ENCODE results near the gene LAP3.
A peak's percentile ranks its signal among the peaks of the same experiment; 100 is the strongest.

Gene LAP3

GRCh38 chr4:17614416-17615299 is 37.7 kb downstream of the LAP3 start, which contains the start of gene MED28:
Gene MED28, plus strand, starts transcription at chr4:17614641. Its CDS starts 14 bp downstream, at chr4:17614655.
- peak within 1 kb of the TSS; percentile 91 for H2AFZ ChIP-seq (ENCODE audit: low read depth, low read length, severe bottlenecking)
- peak within 1 kb of the TSS; percentile 82 for H3K4me2 ChIP-seq (ENCODE audit: low read depth, low read length, poor library complexity, severe bottlenecking)
- H3K79me2 ChIP-seq (ENCODE audit: insufficient read depth, low read length): peaks cover 58% of the 10 kb centered on the region
- no peaks in the 10 kb centered on the region for H3K27me3 ChIP-seq (ENCODE audit: low read length)
- H3K4me3 ChIP-seq (ENCODE audit: insufficient read depth, low read length, poor library complexity, severe bottlenecking): peak within 1 kb of the TSS; percentile 91
- no peaks in the 10 kb centered on the region for H3K9me3 ChIP-seq (ENCODE audit: insufficient read depth, low read length)
- no peak for TF ChIP-seq EZH2phosphoT487 (conservative IDR thresholded peaks at IDR 0.05; ENCODE audit: low read length)
- TF ChIP-seq CTCF (IDR thresholded peaks at IDR 0.05; ENCODE audit: insufficient read depth, low read length, poor library complexity, severe bottlenecking): no peak
- H3K9me2 ChIP-seq (replicated peaks; ENCODE audit: insufficient read depth, low read length): no peaks in the 10 kb centered on the region
- H3F3A ChIP-seq (ENCODE audit: insufficient read depth): peaks cover 7% of the 10 kb centered on the region; the same call in 1 of the 2 replicates
- peak within 1 kb of the TSS; percentile 91 for H3K9ac ChIP-seq (ENCODE audit: low read length)
- peak within 1 kb of the TSS; percentile 66 for H3K27ac ChIP-seq (ENCODE audit: low read depth, low read length)
- peaks cover 5% of the 10 kb centered on the region; the same call in 1 of the 2 replicates for H4K20me1 ChIP-seq (ENCODE audit: low read depth, low read length)
- no peaks in the 10 kb centered on the region for H3K36me3 ChIP-seq (ENCODE audit: low read length)

GRCh38 chr4:17616283-17616682 is 39.3 kb downstream of the LAP3 start:
- Histone ChIP-seq H2AFZ (ENCODE audit: low read depth, low read length, severe bottlenecking) (no peak overlapping the region), H3K9me2 (replicated peaks; ENCODE audit: insufficient read depth, low read length) (no peaks in the 10 kb centered on the region), H3K27me3 (ENCODE audit: low read length) (no peaks in the 10 kb centered on the region), H3K9me3 (ENCODE audit: insufficient read depth, low read length) (no peaks in the 10 kb centered on the region), H3K79me2 (ENCODE audit: insufficient read depth, low read length) (peaks cover 63% of the 10 kb centered on the region), H3K36me3 (ENCODE audit: low read length) (peaks cover 2% of the 10 kb centered on the region; the same call in 1 of the 2 replicates), H3K9ac (ENCODE audit: low read length) (no peak overlapping the region; the same call in 1 of the 2 replicates), H3K4me2 (ENCODE audit: low read depth, low read length, poor library complexity, severe bottlenecking) (peak overlapping the region; percentile 82), H3F3A (ENCODE audit: insufficient read depth) (peaks cover under 1% of the 10 kb centered on the region; the same call in 1 of the 2 replicates), H4K20me1 (ENCODE audit: low read depth, low read length) (peaks cover 5% of the 10 kb centered on the region; the same call in 1 of the 2 replicates), H3K27ac (ENCODE audit: low read depth, low read length) (no peak overlapping the region), H3K4me3 (ENCODE audit: insufficient read depth, low read length, poor library complexity, severe bottlenecking) (no peak overlapping the region)
- TF ChIP-seq CTCF (IDR thresholded peaks at IDR 0.05; ENCODE audit: insufficient read depth, low read length, poor library complexity, severe bottlenecking) (no peak), EZH2phosphoT487 (conservative IDR thresholded peaks at IDR 0.05; ENCODE audit: low read length) (no peak)

- TF ChIP-seq CTCF (IDR thresholded peaks at IDR 0.05; ENCODE audit: insufficient read depth, low read length, poor library complexity, severe bottlenecking): no peak
- TF ChIP-seq EZH2phosphoT487 (conservative IDR thresholded peaks at IDR 0.05; ENCODE audit: low read length): no peak
- H3K27ac ChIP-seq (ENCODE audit: low read depth, low read length): no peak overlapping the region
- no peak overlapping the region for H3K4me3 ChIP-seq (ENCODE audit: insufficient read depth, low read length, poor library complexity, severe bottlenecking)
- no peak overlapping the region for H3K4me2 ChIP-seq (ENCODE audit: low read depth, low read length, poor library complexity, severe bottlenecking)
- peaks cover 13% of the 10 kb centered on the region for H3K36me3 ChIP-seq (ENCODE audit: low read length)
- no peaks in the 10 kb centered on the region for H3K27me3 ChIP-seq (ENCODE audit: low read length)
- H3F3A ChIP-seq (ENCODE audit: insufficient read depth): no peaks in the 10 kb centered on the region
- H3K79me2 ChIP-seq (ENCODE audit: insufficient read depth, low read length): peaks cover 61% of the 10 kb centered on the region
- no peaks in the 10 kb centered on the region for H3K9me3 ChIP-seq (ENCODE audit: insufficient read depth, low read length)
- no peak overlapping the region for H2AFZ ChIP-seq (ENCODE audit: low read depth, low read length, severe bottlenecking)
- H3K9me2 ChIP-seq (replicated peaks; ENCODE audit: insufficient read depth, low read length): no peaks in the 10 kb centered on the region
- H3K9ac ChIP-seq (ENCODE audit: low read length): no peak overlapping the region
- H4K20me1 ChIP-seq (ENCODE audit: low read depth, low read length): peaks cover 8% of the 10 kb centered on the region; the same call in 1 of the 2 replicates
Measured at GRCh38 chr4:17618926-17619325, 41.9 kb downstream of the LAP3 start.
